Astrocyte of the cerebellum (primary cell): Measurements from ENCODE around the gene RGS5.

Experiments
- DNase-seq: peaks from one replicate; pipeline ENCODE4 v3.0.0-alpha.2; 2011; ENCODE audit warnings: low read depth
- H3K4me3 ChIP-seq: 2 replicates; pipeline ENCODE4 v1.5.1; 2011; ENCODE audit warnings: mild to moderate bottlenecking, low read depth, low read length, moderate library complexity
- in situ Hi-C: cut with HindIII; loops from 2 replicates; pipeline ENCODE4 v1.10.0; 2017; ENCODE audit warnings: low sequenced_read_pairs
- TF ChIP-seq, protein P1 (sequence below): IDR thresholded peaks from 2 replicates; pipeline ENCODE4 v1.5.1; 2012; ENCODE audit warnings: low read length, low read depth, moderate library complexity, mild to moderate bottlenecking; ENCODE audit errors: missing control alignments

RGS5 gene

GRCh38 chr1:163169553-163169952, 33.2 kb downstream of the RGS5 start:
- in situ Hi-C loops = no loop called here
- H3K4me3 ChIP-seq = no peak overlapping the region
- TF ChIP-seq, protein P1, sequence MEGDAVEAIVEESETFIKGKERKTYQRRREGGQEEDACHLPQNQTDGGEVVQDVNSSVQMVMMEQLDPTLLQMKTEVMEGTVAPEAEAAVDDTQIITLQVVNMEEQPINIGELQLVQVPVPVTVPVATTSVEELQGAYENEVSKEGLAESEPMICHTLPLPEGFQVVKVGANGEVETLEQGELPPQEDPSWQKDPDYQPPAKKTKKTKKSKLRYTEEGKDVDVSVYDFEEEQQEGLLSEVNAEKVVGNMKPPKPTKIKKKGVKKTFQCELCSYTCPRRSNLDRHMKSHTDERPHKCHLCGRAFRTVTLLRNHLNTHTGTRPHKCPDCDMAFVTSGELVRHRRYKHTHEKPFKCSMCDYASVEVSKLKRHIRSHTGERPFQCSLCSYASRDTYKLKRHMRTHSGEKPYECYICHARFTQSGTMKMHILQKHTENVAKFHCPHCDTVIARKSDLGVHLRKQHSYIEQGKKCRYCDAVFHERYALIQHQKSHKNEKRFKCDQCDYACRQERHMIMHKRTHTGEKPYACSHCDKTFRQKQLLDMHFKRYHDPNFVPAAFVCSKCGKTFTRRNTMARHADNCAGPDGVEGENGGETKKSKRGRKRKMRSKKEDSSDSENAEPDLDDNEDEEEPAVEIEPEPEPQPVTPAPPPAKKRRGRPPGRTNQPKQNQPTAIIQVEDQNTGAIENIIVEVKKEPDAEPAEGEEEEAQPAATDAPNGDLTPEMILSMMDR = no peak
- DNase-seq = no peak

DNA sequence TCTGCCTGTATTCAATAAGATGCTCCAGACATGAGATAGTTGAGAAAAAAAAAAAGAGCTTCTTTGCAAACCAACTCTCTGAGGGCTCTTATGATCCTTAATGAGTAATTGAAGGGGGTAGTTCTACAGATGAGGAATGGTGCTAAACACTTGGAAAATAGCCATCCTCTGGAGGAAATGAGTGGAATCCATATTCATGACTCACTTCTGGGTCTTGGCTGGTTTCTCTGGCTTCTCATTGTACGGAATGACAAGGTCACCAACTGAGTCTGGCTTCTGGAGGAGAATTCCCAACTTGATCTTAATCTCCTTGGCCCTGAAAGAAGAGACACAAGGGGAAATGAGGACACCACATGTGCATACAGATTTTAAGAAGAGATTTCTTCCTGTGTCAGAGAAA, 34.7 kb downstream of the RGS5 start:
- H3K4me3 ChIP-seq = no peak overlapping the region
- peak; percentile 94 for DNase-seq
- TF ChIP-seq, protein P1 = no peak
- in situ Hi-C loops = no loop called here

DNA sequence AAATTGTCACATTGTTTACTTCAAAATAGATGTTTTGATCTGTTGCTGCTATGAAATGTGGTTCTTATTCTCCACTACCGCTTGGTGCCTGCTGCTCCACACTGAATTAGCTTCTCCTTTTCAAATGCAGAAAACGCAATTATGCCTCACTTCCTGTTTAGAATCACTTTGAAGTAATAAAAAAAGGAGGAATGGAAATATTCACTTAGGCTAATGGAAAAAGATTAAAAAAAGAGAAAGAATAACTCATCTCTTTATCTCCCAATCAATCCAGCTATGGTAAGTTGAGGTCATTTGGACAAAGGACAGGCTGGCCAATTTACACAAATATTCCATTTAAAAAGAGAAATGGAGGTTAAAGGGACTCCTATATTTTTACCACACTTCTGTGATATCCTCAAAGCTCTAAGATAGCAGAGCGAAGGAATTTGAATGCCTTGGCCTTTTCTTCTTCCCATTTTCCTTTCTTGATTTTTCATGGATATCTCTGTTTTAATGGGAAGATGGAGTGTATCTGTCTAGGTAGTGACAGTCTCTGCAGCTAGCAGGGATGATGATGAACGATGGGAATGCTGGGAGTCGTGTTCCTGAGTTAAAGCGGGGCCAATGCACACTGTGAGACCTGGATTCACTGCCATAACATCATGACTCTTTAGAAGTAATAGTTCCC, 35.7 kb downstream of the RGS5 start:
- no peak overlapping the region for H3K4me3 ChIP-seq
- no peak for DNase-seq
- TF ChIP-seq, protein P1 = no peak
- in situ Hi-C loops = no loop called here

DNA sequence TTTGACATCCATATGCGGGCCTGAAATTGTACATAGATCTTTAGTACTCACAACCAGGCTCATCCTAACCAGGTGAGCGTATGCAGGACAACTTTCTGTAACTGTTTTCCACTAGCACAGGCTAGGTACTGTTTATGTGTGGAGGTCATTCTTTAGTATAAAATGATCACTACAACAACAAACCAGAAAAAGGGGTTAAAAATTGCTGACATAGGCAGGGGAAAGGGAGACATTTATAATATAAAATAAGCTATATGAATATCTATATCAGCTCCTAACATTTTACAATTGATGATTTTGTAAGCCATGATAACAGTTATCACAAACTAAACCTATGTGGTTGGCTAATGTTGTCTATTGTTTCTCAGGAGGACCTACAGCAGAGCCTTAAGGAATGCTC, 37.6 kb downstream of the RGS5 start:
- in situ Hi-C loops = no loop called here
- H3K4me3 ChIP-seq = no peak overlapping the region
- no peak for DNase-seq
- TF ChIP-seq, protein P1 = no peak

DNA sequence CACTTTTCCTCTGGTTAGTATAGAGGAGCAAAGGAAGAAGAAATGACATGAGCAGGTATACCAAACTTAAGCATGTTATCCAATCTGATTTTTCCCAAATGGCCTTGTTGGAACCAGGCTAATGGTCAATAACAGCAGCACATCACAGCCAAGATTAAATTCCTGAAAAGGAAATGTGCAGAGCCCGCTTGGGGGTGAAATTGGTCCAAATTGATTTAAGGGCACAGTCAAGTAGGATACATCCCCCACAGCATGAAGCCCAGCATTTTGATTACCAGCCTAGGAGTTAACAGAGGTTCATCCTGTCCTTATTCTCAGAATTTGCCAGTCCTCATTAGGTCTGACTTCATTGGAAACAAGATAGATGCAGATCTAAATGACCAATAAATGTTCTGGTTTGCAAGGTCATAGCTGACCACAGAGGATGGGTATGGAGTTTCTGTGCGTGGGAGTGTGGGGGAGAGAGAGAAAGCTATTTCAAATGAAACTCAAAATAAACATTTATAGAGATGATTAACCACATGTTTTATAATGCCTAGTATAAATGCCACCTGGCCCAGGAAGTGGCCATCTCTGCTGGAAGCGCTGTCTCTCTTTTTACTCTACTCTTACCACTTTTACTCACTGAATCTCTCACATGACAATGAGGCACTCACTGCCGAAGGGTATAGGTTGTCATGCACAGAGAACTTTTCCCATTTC, 38.7 kb downstream of the RGS5 start:
- DNase-seq = no peak

GRCh38 chr1:163163163-163163562, 39.6 kb downstream of the RGS5 start:
- TF ChIP-seq, protein P1 = no peak
- H3K4me3 ChIP-seq = no peak overlapping the region
- in situ Hi-C loops = no loop called here
- DNase-seq = no peak

More for the DNA sequence above, 38.7 kb downstream of the RGS5 start:
- in situ Hi-C loops = no loop called here
- TF ChIP-seq, protein P1 = no peak
- no peak overlapping the region for H3K4me3 ChIP-seq
